ENCODE results near the gene LEPR.

LEPR gene

GRCh38 chr1:65412984-65413375 lies 7.5 kb upstream of the LEPR start:
- no peak overlapping the region for H4K5ac ChIP-seq (ENCODE audit: low read length)
- H4K8ac ChIP-seq (ENCODE audit: low read depth, low read length): no peak overlapping the region
- no peak for DNase-seq
- H3K27me3 ChIP-seq (ENCODE audit: insufficient read depth, low read length, poor library complexity): no peaks in the 10 kb centered on the region
- H3K27ac ChIP-seq (ENCODE audit: low read depth, low read length): no peak overlapping the region
- H2BK120ac ChIP-seq (ENCODE audit: low read depth, low read length): no peak overlapping the region
- H3K36me3 ChIP-seq (ENCODE audit: control insufficient read depth, insufficient read depth, low read length): no peaks in the 10 kb centered on the region
- H2BK15ac ChIP-seq (replicated peaks; ENCODE audit: low read depth): no peak overlapping the region
- no peak overlapping the region for H3K4me2 ChIP-seq (ENCODE audit: low read length)
- H3K79me1 ChIP-seq (ENCODE audit: low read length): no peaks in the 10 kb centered on the region
- no peak overlapping the region for H3K56ac ChIP-seq (ENCODE audit: low read length)
- no peaks in the 10 kb centered on the region for H3K4me1 ChIP-seq (ENCODE audit: control insufficient read depth, low read depth, low read length)
- H3K4ac ChIP-seq (ENCODE audit: low read depth, low read length): no peak overlapping the region
- H3K23ac ChIP-seq (ENCODE audit: low read length): no peak overlapping the region
- H3K9ac ChIP-seq (ENCODE audit: low read length): no peak overlapping the region
- no peak overlapping the region for H2BK5ac ChIP-seq (ENCODE audit: low read length)
- no peak overlapping the region for H3K4me3 ChIP-seq (ENCODE audit: low read length)
- H2AK5ac ChIP-seq (ENCODE audit: low read length): no peak overlapping the region
- WGBS (ENCODE audit: extremely low coverage, insufficient coverage, low lambda C conversion rate): no CpG with 5 or more reads among the region's 3 CpGs
- H3K79me2 ChIP-seq (ENCODE audit: control insufficient read depth, insufficient read depth, low read length): no peaks in the 10 kb centered on the region
- H3K18ac ChIP-seq (ENCODE audit: low read length): no peak overlapping the region

GRCh38 chr1:65414538-65414937 lies 5.9 kb upstream of the LEPR start:
- no peak overlapping the region for H3K23ac ChIP-seq (ENCODE audit: low read length)
- H2AK5ac ChIP-seq (ENCODE audit: low read length): no peak overlapping the region
- no peak overlapping the region for H2BK15ac ChIP-seq (replicated peaks; ENCODE audit: low read depth)
- no peaks in the 10 kb centered on the region for H3K36me3 ChIP-seq (ENCODE audit: control insufficient read depth, insufficient read depth, low read length)
- no peaks in the 10 kb centered on the region for H3K27me3 ChIP-seq (ENCODE audit: insufficient read depth, low read length, poor library complexity)
- H3K27ac ChIP-seq (ENCODE audit: low read depth, low read length): no peak overlapping the region
- H4K8ac ChIP-seq (ENCODE audit: low read depth, low read length): no peak overlapping the region
- no peak overlapping the region for H3K18ac ChIP-seq (ENCODE audit: low read length)
- DNase-seq: no peak
- H3K4me1 ChIP-seq (ENCODE audit: control insufficient read depth, low read depth, low read length): no peaks in the 10 kb centered on the region
- WGBS (ENCODE audit: extremely low coverage, insufficient coverage, low lambda C conversion rate): no CpG with 5 or more reads among the region's 4 CpGs
- no peak overlapping the region for H3K4me2 ChIP-seq (ENCODE audit: low read length)
- no peak overlapping the region for H4K5ac ChIP-seq (ENCODE audit: low read length)
- H3K4me3 ChIP-seq (ENCODE audit: low read length): no peak overlapping the region
- no peak overlapping the region for H2BK5ac ChIP-seq (ENCODE audit: low read length)
- no peaks in the 10 kb centered on the region for H3K79me2 ChIP-seq (ENCODE audit: control insufficient read depth, insufficient read depth, low read length)
- H3K56ac ChIP-seq (ENCODE audit: low read length): no peak overlapping the region
- no peaks in the 10 kb centered on the region for H3K79me1 ChIP-seq (ENCODE audit: low read length)
- H2BK120ac ChIP-seq (ENCODE audit: low read depth, low read length): no peak overlapping the region
- H3K4ac ChIP-seq (ENCODE audit: low read depth, low read length): no peak overlapping the region
- H3K9ac ChIP-seq (ENCODE audit: low read length): no peak overlapping the region

- Histone ChIP-seq H3K27ac (ENCODE audit: low read depth, low read length) (no peak overlapping the region), H3K4me3 (ENCODE audit: low read length) (no peak overlapping the region)
Measured at GRCh38 chr1:65416767-65417166, 3.7 kb upstream of the LEPR start.

GRCh38 chr1:65417729-65418128 lies 2.7 kb upstream of the LEPR start:
- Histone ChIP-seq H3K79me1 (ENCODE audit: low read length) (peaks cover 5% of the 10 kb centered on the region), H2BK15ac (replicated peaks; ENCODE audit: low read depth) (no peak overlapping the region), H3K4me2 (ENCODE audit: low read length) (no peak overlapping the region), H2BK120ac (ENCODE audit: low read depth, low read length) (no peak overlapping the region), H3K4ac (ENCODE audit: low read depth, low read length) (no peak overlapping the region), H3K36me3 (ENCODE audit: control insufficient read depth, insufficient read depth, low read length) (no peaks in the 10 kb centered on the region), H3K4me1 (ENCODE audit: control insufficient read depth, low read depth, low read length) (peaks cover 2% of the 10 kb centered on the region), H2AK5ac (ENCODE audit: low read length) (no peak overlapping the region), H3K18ac (ENCODE audit: low read length) (no peak overlapping the region), H4K8ac (ENCODE audit: low read depth, low read length) (no peak overlapping the region), H3K56ac (ENCODE audit: low read length) (no peak overlapping the region), H3K4me3 (ENCODE audit: low read length) (no peak overlapping the region), H3K79me2 (ENCODE audit: control insufficient read depth, insufficient read depth, low read length) (peaks cover 8% of the 10 kb centered on the region), H4K5ac (ENCODE audit: low read length) (no peak overlapping the region), H3K9ac (ENCODE audit: low read length) (no peak overlapping the region), H3K27ac (ENCODE audit: low read depth, low read length) (no peak overlapping the region), H3K27me3 (ENCODE audit: insufficient read depth, low read length, poor library complexity) (no peaks in the 10 kb centered on the region), H2BK5ac (ENCODE audit: low read length) (no peak overlapping the region), H3K23ac (ENCODE audit: low read length) (no peak overlapping the region)
- DNase-seq: no peak
- no CpG with 5 or more reads among the region's 2 CpGs for WGBS (ENCODE audit: extremely low coverage, insufficient coverage, low lambda C conversion rate)

More at GRCh38 chr1:65416767-65417166, 3.7 kb upstream of the LEPR start:
- H2BK120ac ChIP-seq (ENCODE audit: low read depth, low read length): no peak overlapping the region
- H3K4me1 ChIP-seq (ENCODE audit: control insufficient read depth, low read depth, low read length): peaks cover 2% of the 10 kb centered on the region
- no peaks in the 10 kb centered on the region for H3K36me3 ChIP-seq (ENCODE audit: control insufficient read depth, insufficient read depth, low read length)
- H4K8ac ChIP-seq (ENCODE audit: low read depth, low read length): no peak overlapping the region
- H3K79me1 ChIP-seq (ENCODE audit: low read length): no peaks in the 10 kb centered on the region
- H2AK5ac ChIP-seq (ENCODE audit: low read length): no peak overlapping the region
- H3K9ac ChIP-seq (ENCODE audit: low read length): no peak overlapping the region
- H2BK5ac ChIP-seq (ENCODE audit: low read length): no peak overlapping the region
- no peak overlapping the region for H4K5ac ChIP-seq (ENCODE audit: low read length)
- no CpG with 5 or more reads among the region's 1 CpG for WGBS (ENCODE audit: extremely low coverage, insufficient coverage, low lambda C conversion rate)
- H3K79me2 ChIP-seq (ENCODE audit: control insufficient read depth, insufficient read depth, low read length): no peaks in the 10 kb centered on the region
- H3K4ac ChIP-seq (ENCODE audit: low read depth, low read length): no peak overlapping the region
- no peak for DNase-seq
- H3K27me3 ChIP-seq (ENCODE audit: insufficient read depth, low read length, poor library complexity): no peaks in the 10 kb centered on the region
- no peak overlapping the region for H2BK15ac ChIP-seq (replicated peaks; ENCODE audit: low read depth)
- no peak overlapping the region for H3K4me2 ChIP-seq (ENCODE audit: low read length)
- H3K18ac ChIP-seq (ENCODE audit: low read length): no peak overlapping the region
- no peak overlapping the region for H3K56ac ChIP-seq (ENCODE audit: low read length)
- no peak overlapping the region for H3K23ac ChIP-seq (ENCODE audit: low read length)

DNA sequence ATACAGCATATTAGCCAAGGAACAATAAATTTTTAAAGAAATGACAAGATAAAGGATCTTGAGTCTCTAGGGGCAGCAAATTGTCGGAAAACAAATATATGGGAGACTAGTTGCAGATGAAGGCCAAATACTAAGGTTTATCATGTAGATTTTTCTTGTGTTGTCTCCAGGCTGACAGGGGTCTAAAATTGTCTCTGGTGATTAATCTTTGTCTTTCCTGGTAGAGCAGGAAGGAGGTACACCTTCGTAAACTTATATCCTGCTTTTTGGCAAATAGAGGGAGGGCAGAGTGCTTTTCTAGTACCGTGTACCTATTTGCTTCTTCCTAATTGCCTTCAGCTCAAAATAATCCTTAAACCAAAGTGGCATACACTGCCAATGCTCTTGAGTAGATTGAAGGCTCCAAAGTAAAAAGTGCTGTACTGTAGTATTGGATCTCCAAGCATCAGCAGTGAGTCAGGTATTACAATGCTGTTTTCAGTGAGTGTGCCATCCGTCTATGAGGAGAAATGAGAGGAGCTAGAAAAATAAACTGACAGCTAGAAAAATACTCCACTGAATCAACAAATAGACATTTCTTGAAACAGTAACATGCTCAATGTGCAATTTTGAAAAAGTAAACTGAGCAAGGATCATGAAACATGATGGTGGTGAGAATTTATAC lies 1.8 kb upstream of the LEPR start:
- WGBS (ENCODE audit: extremely low coverage, insufficient coverage, low lambda C conversion rate): no CpG with 5 or more reads among the region's 4 CpGs
- H3K79me2 ChIP-seq (ENCODE audit: control insufficient read depth, insufficient read depth, low read length): peaks cover 12% of the 10 kb centered on the region
- H4K8ac ChIP-seq (ENCODE audit: low read depth, low read length): no peak overlapping the region
- no peak overlapping the region for H3K27ac ChIP-seq (ENCODE audit: low read depth, low read length)
- H2BK120ac ChIP-seq (ENCODE audit: low read depth, low read length): no peak overlapping the region
- DNase-seq: no peak
- H3K27me3 ChIP-seq (ENCODE audit: insufficient read depth, low read length, poor library complexity): no peaks in the 10 kb centered on the region
- H3K23ac ChIP-seq (ENCODE audit: low read length): no peak overlapping the region
- no peak overlapping the region for H2AK5ac ChIP-seq (ENCODE audit: low read length)
- no peak overlapping the region for H3K9ac ChIP-seq (ENCODE audit: low read length)
- H3K4me1 ChIP-seq (ENCODE audit: control insufficient read depth, low read depth, low read length): peaks cover 2% of the 10 kb centered on the region
- no peak overlapping the region for H3K4me2 ChIP-seq (ENCODE audit: low read length)
- H4K5ac ChIP-seq (ENCODE audit: low read length): no peak overlapping the region
- no peak overlapping the region for H3K18ac ChIP-seq (ENCODE audit: low read length)
- no peaks in the 10 kb centered on the region for H3K36me3 ChIP-seq (ENCODE audit: control insufficient read depth, insufficient read depth, low read length)
- no peak overlapping the region for H2BK5ac ChIP-seq (ENCODE audit: low read length)
- H3K4ac ChIP-seq (ENCODE audit: low read depth, low read length): no peak overlapping the region
- H2BK15ac ChIP-seq (replicated peaks; ENCODE audit: low read depth): no peak overlapping the region
- H3K4me3 ChIP-seq (ENCODE audit: low read length): no peak overlapping the region
- H3K56ac ChIP-seq (ENCODE audit: low read length): no peak overlapping the region
- peaks cover 7% of the 10 kb centered on the region for H3K79me1 ChIP-seq (ENCODE audit: low read length)

Data from mesendoderm (in vitro differentiated cells).